Glutamatergic neuron (in vitro differentiated cells): ENCODE results near the gene P2RX1. TPM values are rescaled to one million over a fixed set of nuclear protein-coding genes. Genes with fewer than 3 reads are reported as not detected.

Experiments
- DNase-seq: peaks from one replicate; pipeline ENCODE4 v3.0.0; 2022
- H3K27ac Mint-ChIP-seq: one replicate; pipeline ENCODE4 v1.8.0; 2020; ENCODE audit warnings: mild to moderate bottlenecking, mixed read lengths, inconsistent platforms; ENCODE audit not compliant: unreplicated experiment
- H3K27me3 Mint-ChIP-seq: one replicate; pipeline ENCODE4 v1.8.0; 2020; ENCODE audit warnings: mild to moderate bottlenecking, moderate library complexity, mixed read lengths, inconsistent platforms; ENCODE audit not compliant: unreplicated experiment
- H3K36me3 Mint-ChIP-seq: one replicate; pipeline ENCODE4 v1.8.0; 2020; ENCODE audit warnings: mild to moderate bottlenecking, mixed read lengths, inconsistent platforms; ENCODE audit not compliant: unreplicated experiment
- H3K4me1 Mint-ChIP-seq: one replicate; pipeline ENCODE4 v1.8.0; 2020; ENCODE audit warnings: mild to moderate bottlenecking, low read depth, mixed read lengths, inconsistent platforms; ENCODE audit not compliant: unreplicated experiment
- H3K4me3 Mint-ChIP-seq: one replicate; pipeline ENCODE4 v1.8.0; 2020; ENCODE audit warnings: mild to moderate bottlenecking, mixed read lengths, inconsistent platforms; ENCODE audit not compliant: unreplicated experiment
- H3K9me3 Mint-ChIP-seq: one replicate; pipeline ENCODE4 v1.8.0; 2020; ENCODE audit warnings: mild to moderate bottlenecking, moderate library complexity, mixed read lengths, inconsistent platforms; ENCODE audit not compliant: unreplicated experiment
- total RNA-seq: library from RNA; stranded (reverse); fragmentation: NEBNext Ultra II Directional; extraction: Animal tissue kit (Norgen Biotek cat#: 25700); gene quantifications from one replicate; pipeline ENCODE4 v1.2.1, GENCODE V29; 2021; ENCODE audit not compliant: unreplicated experiment
- TF ChIP-seq, protein P1 (sequence below): fragments of 200-600 bp; sonication (generic); IDR thresholded peaks from one replicate; pipeline ENCODE4 v1.5.0; 2021; ENCODE audit not compliant: partially characterized antibody, unreplicated experiment

P2RX1 gene
- total RNA-seq, 1 donor from 2014 or later: 2.1 TPM

- H3K4me3 Mint-ChIP-seq: peak overlapping the region; percentile 24
- H3K27me3 Mint-ChIP-seq: peaks cover 7% of the 10 kb centered on the region
- H3K9me3 Mint-ChIP-seq: peaks cover 10% of the 10 kb centered on the region
- no peak for DNase-seq
- no peaks in the 10 kb centered on the region for H3K36me3 Mint-ChIP-seq
- peak overlapping the region; percentile 74 for H3K27ac Mint-ChIP-seq
- TF ChIP-seq, protein P1, sequence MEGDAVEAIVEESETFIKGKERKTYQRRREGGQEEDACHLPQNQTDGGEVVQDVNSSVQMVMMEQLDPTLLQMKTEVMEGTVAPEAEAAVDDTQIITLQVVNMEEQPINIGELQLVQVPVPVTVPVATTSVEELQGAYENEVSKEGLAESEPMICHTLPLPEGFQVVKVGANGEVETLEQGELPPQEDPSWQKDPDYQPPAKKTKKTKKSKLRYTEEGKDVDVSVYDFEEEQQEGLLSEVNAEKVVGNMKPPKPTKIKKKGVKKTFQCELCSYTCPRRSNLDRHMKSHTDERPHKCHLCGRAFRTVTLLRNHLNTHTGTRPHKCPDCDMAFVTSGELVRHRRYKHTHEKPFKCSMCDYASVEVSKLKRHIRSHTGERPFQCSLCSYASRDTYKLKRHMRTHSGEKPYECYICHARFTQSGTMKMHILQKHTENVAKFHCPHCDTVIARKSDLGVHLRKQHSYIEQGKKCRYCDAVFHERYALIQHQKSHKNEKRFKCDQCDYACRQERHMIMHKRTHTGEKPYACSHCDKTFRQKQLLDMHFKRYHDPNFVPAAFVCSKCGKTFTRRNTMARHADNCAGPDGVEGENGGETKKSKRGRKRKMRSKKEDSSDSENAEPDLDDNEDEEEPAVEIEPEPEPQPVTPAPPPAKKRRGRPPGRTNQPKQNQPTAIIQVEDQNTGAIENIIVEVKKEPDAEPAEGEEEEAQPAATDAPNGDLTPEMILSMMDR: no peak
- H3K4me1 Mint-ChIP-seq: peaks cover 23% of the 10 kb centered on the region
Measured at GRCh38 chr17:3925684-3926485, 9.6 kb upstream of the P2RX1 start.

GRCh38 chr17:3924512-3925350 lies 8.5 kb upstream of the P2RX1 start:
- H3K27ac Mint-ChIP-seq: peak overlapping the region; percentile 92
- TF ChIP-seq, protein P1: no peak
- H3K4me1 Mint-ChIP-seq: peaks cover 23% of the 10 kb centered on the region

DNA sequence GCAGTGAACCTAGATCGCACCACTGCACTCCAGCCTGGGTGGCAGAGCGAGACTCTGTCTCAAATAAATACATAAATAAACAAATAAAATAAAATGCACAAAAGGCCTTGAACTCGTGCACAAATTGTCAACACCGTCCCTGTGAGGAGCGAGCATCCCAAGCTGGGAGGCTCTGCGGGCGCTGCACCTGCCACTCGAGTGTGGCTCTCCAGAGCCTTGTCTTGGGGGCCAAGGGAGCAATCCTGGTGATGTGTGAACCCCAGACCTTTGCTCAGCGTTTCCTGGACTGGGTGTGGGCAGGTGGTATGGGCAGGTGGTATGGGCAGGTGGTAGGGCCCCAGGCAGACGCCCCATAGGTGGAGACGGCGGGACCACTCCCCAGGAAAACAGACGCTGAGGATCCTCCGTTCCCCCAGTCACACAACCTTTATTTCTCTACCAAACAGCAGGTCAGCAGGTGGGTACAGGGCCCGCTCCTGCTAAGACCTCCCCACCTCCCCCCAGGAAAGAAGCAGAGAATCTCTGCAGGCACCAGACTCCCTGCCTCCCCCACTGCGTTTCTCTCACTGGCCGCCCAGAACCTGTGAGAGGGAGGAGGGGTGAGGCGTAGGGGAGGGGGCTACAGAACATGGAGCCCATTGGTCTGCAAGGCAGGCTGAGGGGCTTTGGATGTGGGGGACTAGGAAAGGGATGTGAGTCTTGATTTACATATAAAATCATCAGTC lies 7.4 kb upstream of the P2RX1 start:
- H3K4me3 Mint-ChIP-seq: peak overlapping the region; percentile 60
- no peaks in the 10 kb centered on the region for H3K36me3 Mint-ChIP-seq
- DNase-seq: no peak
- TF ChIP-seq, protein P1: no peak
- peaks cover 24% of the 10 kb centered on the region for H3K4me1 Mint-ChIP-seq
- peak overlapping the region; percentile 92 for H3K27ac Mint-ChIP-seq
- H3K9me3 Mint-ChIP-seq: peaks cover 10% of the 10 kb centered on the region
- peaks cover 11% of the 10 kb centered on the region for H3K27me3 Mint-ChIP-seq

More at GRCh38 chr17:3924512-3925350, 8.5 kb upstream of the P2RX1 start:
- peak; percentile 75 for DNase-seq
- Mint-ChIP-seq H3K36me3 (no peaks in the 10 kb centered on the region), H3K4me3 (peak overlapping the region; percentile 56), H3K9me3 (peaks cover 10% of the 10 kb centered on the region), H3K27me3 (peaks cover 9% of the 10 kb centered on the region)

DNA sequence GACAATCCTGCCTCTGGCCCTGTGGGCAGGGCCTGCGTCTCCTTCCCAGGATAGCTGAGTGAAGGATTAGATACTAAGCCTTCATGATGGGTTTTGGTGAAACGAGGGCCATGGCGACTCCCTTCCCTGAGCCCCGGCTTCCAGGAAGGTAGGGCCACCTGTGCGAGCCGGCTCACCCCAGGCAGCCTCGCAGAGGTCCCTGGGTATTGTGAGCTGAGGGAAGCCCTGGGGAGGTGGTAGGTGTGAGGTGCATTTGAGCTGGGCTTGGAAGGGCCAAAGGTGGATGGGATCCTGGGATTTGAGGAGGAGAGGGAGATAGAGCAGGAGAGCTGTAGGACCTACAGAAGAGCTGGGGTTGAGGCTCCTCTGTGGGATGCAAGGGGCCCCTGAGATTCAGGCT lies 6.5 kb upstream of the P2RX1 start:
- Mint-ChIP-seq H3K27ac (peak overlapping the region; percentile 22), H3K36me3 (no peaks in the 10 kb centered on the region), H3K4me1 (peaks cover 26% of the 10 kb centered on the region), H3K4me3 (no peak overlapping the region), H3K9me3 (peaks cover 10% of the 10 kb centered on the region), H3K27me3 (peaks cover 10% of the 10 kb centered on the region)
- no peak for DNase-seq
- TF ChIP-seq, protein P1: no peak
